Liver (tissue), 3 donors: Measurements from ENCODE around the gene SLC22A12.

ENCODE experiments used
- CTCF ChIP-seq: fragments of 150-350 bp; IDR thresholded peaks from 2 replicates; pipeline ENCODE4 v1.5.1; 2017; ENCODE audit warnings: improper control_type of control experiment, low read depth, low read length; ENCODE audit not compliant: missing input control
- EGR1 ChIP-seq, 2 donors: IDR thresholded peaks; 2 replicates each; pipeline ENCODE4 v1.6.1; 2016 to 2018; ENCODE audit warnings: antibody characterized with exemption in 2 of 2, low read depth in 2 of 2
- GABPA ChIP-seq, 2 donors: IDR thresholded peaks in 1 of 2; conservative IDR thresholded peaks in 1 of 2; 2 replicates each; pipeline ENCODE4 v1.6.1; 2016; ENCODE audit warnings: antibody characterized with exemption in 2 of 2, mild to moderate bottlenecking in 1 of 2, moderate library complexity in 1 of 2
- HNF4G ChIP-seq: IDR thresholded peaks from 2 replicates; pipeline ENCODE4 v1.6.1; 2016; ENCODE audit warnings: antibody characterized with exemption
- MAX ChIP-seq: IDR thresholded peaks from 2 replicates; pipeline ENCODE4 v1.6.1; 2016; ENCODE audit warnings: antibody characterized with exemption
- RAD21 ChIP-seq, 2 donors: IDR thresholded peaks; 2 replicates each; pipeline ENCODE4 v1.6.1; 2016; ENCODE audit warnings: antibody characterized with exemption in 2 of 2, mild to moderate bottlenecking in 2 of 2
- RXRA ChIP-seq, 2 donors: IDR thresholded peaks; 2 replicates each; pipeline ENCODE4 v1.6.1; 2017 to 2018; ENCODE audit warnings: antibody characterized with exemption in 2 of 2, mild to moderate bottlenecking in 1 of 2
- SP1 ChIP-seq: IDR thresholded peaks from 2 replicates; pipeline ENCODE4 v1.6.1; 2018; ENCODE audit warnings: antibody characterized with exemption, mild to moderate bottlenecking
- TAF1 ChIP-seq: conservative IDR thresholded peaks from 2 replicates; pipeline ENCODE4 v1.6.1; 2016; ENCODE audit warnings: antibody characterized with exemption, mild to moderate bottlenecking
- YY1 ChIP-seq: IDR thresholded peaks from 2 replicates; pipeline ENCODE4 v1.6.1; 2016; ENCODE audit warnings: antibody characterized with exemption, mild to moderate bottlenecking
- ZBTB33 ChIP-seq: IDR thresholded peaks from 2 replicates; pipeline ENCODE4 v1.6.1; 2016; ENCODE audit warnings: antibody characterized with exemption
- TF ChIP-seq, protein P1 (sequence below): IDR thresholded peaks from 2 replicates; pipeline ENCODE4 v1.6.1; 2016; ENCODE audit warnings: antibody characterized with exemption, mild to moderate bottlenecking
- TF ChIP-seq, protein P2 (sequence below): IDR thresholded peaks from 2 replicates; pipeline ENCODE4 v1.6.1; 2016; ENCODE audit warnings: antibody characterized with exemption
- donor health status: healthy.
- donor health status: healthy.

GRCh38 chr11:64560139-64560771, 30.8 kb upstream of the SLC22A12 start:
- TF ChIP-seq CTCF (no peak), RXRA (IDR thresholded peaks at IDR 0.05) (no peak), ZBTB33 (no peak), GABPA (IDR thresholded peaks at IDR 0.05 in 1 of 2, conservative IDR thresholded peaks at IDR 0.05 in 1 of 2) (no peak), MAX (no peak), RAD21 (IDR thresholded peaks at IDR 0.05) (no peak), TAF1 (no peak), YY1 (no peak), HNF4G (no peak), EGR1 (IDR thresholded peaks at IDR 0.05; ENCODE audit: low read depth in 2 of 2) (no peak), SP1 (no peak)
- TF ChIP-seq, protein P1, sequence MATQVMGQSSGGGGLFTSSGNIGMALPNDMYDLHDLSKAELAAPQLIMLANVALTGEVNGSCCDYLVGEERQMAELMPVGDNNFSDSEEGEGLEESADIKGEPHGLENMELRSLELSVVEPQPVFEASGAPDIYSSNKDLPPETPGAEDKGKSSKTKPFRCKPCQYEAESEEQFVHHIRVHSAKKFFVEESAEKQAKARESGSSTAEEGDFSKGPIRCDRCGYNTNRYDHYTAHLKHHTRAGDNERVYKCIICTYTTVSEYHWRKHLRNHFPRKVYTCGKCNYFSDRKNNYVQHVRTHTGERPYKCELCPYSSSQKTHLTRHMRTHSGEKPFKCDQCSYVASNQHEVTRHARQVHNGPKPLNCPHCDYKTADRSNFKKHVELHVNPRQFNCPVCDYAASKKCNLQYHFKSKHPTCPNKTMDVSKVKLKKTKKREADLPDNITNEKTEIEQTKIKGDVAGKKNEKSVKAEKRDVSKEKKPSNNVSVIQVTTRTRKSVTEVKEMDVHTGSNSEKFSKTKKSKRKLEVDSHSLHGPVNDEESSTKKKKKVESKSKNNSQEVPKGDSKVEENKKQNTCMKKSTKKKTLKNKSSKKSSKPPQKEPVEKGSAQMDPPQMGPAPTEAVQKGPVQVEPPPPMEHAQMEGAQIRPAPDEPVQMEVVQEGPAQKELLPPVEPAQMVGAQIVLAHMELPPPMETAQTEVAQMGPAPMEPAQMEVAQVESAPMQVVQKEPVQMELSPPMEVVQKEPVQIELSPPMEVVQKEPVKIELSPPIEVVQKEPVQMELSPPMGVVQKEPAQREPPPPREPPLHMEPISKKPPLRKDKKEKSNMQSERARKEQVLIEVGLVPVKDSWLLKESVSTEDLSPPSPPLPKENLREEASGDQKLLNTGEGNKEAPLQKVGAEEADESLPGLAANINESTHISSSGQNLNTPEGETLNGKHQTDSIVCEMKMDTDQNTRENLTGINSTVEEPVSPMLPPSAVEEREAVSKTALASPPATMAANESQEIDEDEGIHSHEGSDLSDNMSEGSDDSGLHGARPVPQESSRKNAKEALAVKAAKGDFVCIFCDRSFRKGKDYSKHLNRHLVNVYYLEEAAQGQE = no peak
- TF ChIP-seq, protein P2, sequence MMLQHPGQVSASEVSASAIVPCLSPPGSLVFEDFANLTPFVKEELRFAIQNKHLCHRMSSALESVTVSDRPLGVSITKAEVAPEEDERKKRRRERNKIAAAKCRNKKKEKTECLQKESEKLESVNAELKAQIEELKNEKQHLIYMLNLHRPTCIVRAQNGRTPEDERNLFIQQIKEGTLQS = no peak
